NB4 (cell line): ENCODE measurements around the gene PRDM1.

Source experiments
- CTCF ChIP-seq: IDR thresholded peaks from one replicate; pipeline ENCODE4 v1.5.1; 2012; ENCODE audit warnings: low read depth, low read length
- POLR2A ChIP-seq: IDR thresholded peaks from 2 replicates; pipeline ENCODE4 v1.6.1; 2011; ENCODE audit warnings: mild to moderate bottlenecking; ENCODE audit not compliant: insufficient read length; ENCODE audit errors: extremely low read depth

- TF ChIP-seq POLR2A (no peak), CTCF (no peak)
These were observed 42.0 kb upstream of the PRDM1 start for GRCh38 chr6:106044151-106044550.
